Islet of Langerhans (tissue), 1 donor: Measurements from ENCODE around the gene ARHGAP10.
"Not testable (repeated sequence)": the region's sequence is repeated elsewhere in the genome, so short reads cannot be mapped to it uniquely, and the experiment has no call there.

Experiments
- FAIRE-seq: peaks from one replicate; lab custom pipeline; 2011; peaks lifted over from hg19 to GRCh38; lab: Jason Lieb, UNC

ARHGAP10 gene

DNA sequence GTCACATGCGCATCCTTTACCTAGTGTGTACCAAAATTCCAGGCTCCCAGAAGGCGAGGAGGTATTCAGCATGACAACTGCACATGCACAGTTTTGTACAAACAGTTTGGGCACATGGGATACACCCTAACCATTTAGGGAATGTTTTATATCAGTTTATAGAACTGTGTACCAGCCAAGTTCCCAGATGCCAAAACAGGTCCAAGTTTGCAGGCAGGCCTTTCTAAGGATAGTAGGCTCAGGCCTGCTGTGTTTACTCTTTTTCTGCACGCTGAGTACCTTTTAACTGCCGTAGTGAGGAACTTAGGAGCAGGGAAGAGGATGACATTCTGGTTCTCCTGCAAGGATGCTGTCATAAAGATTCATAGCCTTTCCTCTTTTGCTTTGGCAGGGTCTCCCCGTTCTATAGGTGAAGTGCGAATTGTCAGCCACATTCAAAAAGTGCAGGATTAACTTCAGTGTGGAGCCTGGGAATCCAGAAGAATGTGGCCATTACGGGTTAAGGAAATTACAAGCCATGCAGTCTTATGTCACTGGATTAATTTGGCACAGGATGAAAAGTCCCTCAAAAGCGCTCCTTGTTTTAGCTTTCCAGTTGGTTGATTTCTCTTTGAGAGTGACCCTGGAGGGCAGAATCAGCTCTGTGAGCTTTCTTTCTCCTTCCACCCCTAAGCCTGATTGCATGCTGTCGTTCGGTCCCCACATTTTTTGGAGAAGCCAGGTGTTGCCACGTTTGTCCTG lies 259.8 kb downstream of the ARHGAP10 start:
- FAIRE-seq = no peak

DNA sequence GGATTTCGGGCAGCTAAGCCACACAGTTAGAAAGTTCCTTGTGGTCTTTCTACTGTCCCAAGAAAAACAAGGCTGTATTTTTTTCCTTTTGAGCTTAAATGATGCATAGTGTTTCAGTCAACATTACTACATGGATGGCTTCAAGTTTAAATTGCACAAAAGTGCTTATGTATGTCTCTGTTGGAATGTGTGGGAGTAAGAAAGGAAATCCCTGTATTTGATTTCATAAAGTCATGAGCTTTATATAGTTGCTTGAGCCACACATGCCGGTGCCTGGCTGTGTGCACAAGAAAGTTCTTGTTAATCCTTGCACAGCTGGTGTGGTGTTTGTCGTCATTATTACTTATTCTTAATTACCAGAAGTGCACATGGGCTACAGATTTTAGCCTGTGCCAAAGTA lies 262.2 kb downstream of the ARHGAP10 start:
- no peak for FAIRE-seq

DNA sequence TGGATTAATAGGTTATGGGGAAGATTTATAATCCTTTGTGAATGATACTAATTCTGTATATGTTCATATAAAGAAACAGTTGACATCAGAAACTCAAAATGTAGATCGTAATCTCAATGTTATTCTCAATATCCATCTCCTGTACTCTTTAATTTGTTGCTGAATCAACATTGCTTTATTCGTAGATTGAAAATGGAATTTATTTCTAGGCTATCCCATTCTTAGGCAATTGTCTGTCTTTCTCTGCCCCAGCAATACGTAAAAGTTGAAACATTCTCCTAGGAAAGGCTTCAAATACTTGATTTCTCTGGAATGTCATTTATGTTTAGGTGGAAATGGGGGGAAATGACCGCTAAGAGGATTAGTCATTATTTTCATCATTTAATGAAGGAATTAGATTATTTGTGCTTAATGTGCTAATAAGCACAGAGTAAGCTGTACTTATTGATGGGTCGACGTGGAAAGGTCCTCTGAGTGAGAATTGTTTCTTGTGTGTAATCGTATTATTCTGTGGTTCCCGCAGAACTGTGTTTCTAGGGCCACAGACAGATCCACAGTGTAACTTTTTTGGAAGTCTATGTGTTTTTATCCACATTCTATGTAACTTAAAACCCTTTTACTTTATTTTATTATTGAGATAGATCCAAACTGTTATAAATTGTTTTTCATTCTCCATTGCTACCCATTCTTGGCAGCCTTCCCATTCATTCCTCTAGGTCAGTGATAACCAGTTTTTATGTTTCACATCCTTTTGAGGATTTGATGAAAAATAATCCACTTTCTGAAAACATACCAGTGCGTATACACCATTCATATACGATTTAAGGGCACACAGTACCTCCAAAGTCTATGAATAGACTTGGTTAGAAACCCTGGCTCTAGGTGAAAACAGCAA lies 262.9 kb downstream of the ARHGAP10 start:
- FAIRE-seq = peak; percentile 30

DNA sequence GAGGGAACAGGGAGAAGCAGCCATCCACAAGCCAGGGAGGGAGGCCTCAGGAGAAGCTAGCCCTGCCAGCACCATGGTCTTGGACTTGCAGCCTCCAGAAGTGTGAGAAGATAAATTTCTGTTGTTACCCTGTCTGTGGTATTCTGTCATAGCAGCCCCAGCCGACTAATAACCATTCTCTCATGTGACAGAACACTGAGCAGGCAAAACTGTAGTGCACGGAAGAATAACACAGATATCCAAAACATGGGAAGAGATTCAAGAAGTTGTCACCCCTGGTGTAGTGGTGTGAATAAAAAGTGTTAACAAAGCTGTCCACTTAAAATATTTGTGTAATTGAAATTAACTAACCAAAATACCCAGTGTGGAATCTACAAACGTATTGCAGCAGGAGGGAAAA lies 265.0 kb downstream of the ARHGAP10 start:
- no peak for FAIRE-seq

DNA sequence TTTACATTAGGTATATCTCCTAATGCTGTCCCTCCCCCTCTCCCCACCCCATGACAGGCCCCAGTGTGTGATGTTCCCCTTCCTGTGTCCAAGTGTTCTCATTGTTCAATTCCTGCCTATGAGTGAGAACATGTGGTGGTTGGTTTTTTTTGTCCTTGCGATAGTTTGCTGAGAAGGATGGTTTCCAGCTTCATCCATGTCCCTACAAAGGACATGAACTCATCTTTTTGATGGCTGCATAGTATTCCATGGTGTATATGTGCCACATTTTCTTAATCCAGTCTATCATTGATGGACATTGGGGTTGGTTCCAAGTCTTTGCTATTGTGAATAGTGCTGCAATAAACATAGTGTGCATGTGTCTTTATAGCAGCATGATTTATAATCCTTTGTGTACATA lies 268.1 kb downstream of the ARHGAP10 start:
- FAIRE-seq = not testable (repeated sequence)

DNA sequence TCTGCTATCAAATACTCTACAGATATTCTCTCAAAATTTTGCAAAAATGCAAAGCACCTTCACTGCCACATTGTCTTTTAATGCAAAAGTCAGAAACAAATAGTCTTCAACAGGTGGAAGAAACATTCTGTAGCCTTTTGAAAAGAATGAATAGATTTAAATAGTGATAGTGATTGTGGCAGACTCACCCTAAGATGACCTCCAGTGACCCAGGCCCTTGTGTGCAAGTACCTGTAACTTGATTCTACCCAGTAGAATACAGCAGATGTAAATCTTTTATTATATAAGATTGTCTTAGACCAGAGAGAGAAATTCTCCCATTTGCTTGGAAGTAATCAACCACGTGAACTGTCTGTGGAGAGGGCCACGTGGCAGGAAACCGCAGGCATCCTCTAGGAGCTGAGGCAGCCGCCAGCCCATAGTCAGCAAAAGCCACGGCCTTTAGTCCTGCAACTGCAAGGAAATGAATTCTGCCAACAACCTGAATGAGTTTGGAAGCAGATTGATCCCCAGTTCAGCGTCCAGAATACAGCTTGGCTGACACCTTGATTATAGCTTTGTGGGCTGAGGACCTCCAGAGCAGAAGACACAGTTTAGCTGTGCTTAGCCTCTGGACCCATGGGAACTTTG lies 272.5 kb downstream of the ARHGAP10 start:
- FAIRE-seq = no peak

DNA sequence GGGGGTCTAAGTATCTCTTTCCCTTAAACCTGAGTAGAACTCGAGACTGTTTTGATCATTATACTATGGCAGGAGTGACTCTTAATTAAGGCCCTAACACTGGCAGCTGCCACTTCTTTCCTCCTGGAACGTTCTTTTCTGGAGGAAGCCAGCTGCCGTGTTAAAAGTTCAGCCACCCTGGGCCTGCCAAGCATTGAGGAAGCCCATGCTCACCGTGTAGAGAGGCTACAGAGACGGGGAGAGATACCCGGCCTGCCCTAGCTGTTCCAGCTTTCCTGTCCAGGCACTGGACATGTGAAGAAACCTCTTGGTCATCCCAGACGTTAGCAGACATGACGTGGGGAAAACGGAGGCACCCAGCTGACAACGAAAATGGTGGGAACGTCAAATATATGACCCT lies 274.1 kb downstream of the ARHGAP10 start:
- no peak for FAIRE-seq

DNA sequence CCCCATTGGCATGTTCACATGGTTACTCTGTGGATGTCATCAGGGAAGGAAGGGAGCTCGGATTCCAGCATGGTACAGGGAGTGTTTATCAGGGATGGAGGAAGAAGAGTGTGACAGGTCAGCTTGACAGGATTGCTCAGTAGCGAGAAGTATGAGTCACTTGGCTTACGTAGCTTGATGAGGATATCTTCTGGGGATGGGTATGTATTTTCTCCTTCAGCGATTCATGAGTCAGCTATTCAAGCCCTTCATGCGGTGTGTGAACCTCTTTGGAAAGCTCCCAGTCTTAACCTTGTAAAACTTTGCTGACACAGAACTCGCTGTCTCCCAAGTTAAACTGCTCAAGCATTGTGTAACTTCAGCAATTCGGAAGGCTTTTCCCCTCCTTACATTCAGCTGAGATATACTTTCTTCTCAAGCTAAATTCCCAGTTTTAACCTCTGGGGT lies 275.4 kb downstream of the ARHGAP10 start:
- FAIRE-seq = no peak

DNA sequence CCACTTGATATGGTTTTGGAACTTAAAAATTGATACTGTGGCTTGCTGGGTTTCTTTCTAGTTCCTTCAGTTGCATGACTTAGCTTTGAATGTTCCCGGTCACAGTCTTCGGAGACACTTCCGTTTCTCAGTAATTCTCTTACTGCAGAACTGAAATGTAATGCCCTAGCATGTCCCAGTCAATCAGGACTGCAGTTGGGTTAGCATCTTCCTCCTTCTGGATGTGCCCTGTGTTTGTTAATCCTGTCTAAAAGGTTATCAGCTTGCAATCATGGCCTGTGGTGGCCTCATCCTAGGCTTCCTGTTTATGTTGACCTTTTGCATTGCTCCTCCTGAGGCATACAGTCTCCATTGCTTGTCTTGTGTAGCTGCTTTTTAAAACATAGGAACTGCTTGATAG lies 275.9 kb downstream of the ARHGAP10 start:
- no peak for FAIRE-seq

DNA sequence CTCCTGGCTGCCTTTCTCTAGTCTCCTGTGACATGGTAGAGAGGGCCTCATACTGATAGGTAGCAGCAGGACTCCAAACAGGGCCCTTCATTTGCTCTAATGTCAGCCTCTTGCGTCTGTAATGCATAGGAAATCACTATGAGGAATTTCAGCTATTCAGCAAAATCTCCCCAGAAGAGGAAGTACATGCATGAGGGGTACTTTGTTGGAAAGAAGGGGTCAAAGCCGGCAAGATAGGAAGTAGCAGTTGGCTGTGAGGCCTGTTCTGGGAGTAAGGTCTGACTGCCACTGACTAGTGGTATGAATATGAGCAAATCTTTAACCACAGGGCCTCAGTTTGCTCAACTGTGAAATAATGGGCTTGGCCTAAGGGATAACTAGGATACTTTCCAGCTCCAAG lies 283.2 kb downstream of the ARHGAP10 start:
- FAIRE-seq = no peak

DNA sequence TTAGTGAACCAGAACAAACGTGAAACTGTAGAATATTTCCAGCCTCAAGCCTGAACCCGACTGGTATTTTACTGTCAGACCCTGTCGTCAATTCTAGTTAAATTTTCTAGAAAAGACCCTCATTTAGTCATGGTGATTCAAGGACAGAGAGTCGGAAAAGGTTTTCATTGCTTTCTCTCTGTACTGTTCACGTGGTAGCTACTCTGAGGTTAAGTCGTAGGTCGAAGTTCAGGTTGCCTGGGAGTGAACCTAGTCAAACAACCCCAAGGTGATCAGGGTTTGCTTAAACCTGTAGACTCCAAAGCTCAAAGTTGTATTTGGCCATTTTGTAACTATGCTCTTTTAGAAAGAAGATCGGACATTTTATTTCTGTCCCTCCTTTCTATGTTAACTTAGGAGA lies 283.6 kb downstream of the ARHGAP10 start:
- no peak for FAIRE-seq

DNA sequence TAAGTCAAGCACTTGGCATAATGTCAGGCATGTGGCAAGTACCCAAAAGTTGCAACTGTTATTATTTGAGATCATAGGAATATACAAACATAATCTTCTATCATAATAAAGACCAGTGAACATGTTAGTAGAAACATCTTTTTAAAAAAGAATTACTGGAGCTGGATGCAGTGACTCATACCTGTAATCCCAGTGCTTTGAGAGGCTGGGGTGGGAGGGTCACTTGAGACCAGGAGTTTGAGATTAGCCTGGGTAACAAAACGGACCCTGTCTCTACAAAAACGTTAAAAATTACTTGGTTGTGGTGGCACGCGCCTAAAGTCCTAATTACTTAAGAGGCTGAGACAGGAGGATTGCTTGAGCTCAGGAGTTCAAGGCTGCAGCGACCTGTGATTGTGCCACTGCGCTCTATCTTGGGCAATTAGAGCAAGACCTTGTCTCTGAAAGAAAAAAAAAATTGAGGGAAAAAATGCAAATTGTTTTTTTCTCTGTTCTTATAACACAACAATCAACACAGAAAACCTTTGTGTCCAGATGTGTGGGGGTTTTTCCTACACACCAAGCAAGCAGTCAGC lies 284.3 kb downstream of the ARHGAP10 start:
- FAIRE-seq = no peak

DNA sequence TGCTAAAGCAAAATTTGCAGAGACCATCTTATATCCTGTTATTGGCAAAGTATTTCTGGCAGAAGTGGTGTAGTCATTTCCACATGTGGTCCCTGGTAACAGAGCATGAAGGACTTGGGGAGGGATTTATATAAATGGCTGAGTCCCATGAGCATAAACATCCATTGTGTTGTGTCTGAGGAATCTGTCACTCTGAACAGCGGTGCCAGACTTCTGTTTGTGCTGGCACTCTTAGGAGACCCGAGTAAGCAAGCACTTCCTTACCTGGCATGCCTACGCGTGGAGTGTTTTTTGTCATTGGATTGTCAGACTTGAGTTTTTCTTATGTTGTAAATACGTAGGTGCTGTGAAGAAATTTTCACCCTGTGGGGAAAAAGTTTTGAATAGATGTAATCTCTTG lies 285.9 kb downstream of the ARHGAP10 start:
- FAIRE-seq = no peak

DNA sequence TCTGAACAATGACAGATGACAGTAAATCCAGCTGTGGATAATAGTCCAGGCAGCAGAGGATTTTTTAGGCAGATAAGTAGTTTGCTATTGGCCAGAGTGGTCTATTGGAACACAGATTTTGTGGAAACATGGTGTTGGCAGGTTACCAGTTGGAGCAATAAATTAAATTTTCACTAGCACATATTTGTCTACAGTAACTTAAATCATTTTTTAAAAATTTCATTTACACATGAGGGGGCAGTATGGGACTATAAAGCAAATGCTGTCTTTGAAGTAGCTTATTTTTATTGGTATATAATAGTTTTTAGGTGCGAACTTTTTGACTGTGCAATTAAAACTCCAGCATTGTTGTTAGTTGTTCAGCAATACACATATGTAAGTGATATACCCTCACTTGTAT lies 289.8 kb downstream of the ARHGAP10 start:
- FAIRE-seq = no peak

DNA sequence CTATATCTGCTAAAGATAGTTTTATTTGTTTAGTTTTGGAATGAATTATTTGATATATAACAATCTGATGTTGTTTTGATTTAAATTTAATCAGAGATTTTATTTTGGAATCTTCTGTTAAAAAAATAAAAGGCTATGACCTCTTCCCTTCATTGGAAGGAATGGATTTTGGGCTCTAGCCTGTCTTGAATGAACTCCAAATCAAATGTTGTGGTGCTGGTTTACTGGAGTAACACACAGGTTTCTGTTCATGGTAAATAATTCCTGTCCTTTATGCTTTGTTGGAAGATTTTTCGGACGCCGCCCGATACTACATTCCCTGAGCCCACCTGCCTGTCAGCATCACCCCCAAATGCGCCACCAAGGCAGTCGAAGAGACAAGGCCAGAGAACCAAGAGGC lies 291.1 kb downstream of the ARHGAP10 start:
- no peak for FAIRE-seq

DNA sequence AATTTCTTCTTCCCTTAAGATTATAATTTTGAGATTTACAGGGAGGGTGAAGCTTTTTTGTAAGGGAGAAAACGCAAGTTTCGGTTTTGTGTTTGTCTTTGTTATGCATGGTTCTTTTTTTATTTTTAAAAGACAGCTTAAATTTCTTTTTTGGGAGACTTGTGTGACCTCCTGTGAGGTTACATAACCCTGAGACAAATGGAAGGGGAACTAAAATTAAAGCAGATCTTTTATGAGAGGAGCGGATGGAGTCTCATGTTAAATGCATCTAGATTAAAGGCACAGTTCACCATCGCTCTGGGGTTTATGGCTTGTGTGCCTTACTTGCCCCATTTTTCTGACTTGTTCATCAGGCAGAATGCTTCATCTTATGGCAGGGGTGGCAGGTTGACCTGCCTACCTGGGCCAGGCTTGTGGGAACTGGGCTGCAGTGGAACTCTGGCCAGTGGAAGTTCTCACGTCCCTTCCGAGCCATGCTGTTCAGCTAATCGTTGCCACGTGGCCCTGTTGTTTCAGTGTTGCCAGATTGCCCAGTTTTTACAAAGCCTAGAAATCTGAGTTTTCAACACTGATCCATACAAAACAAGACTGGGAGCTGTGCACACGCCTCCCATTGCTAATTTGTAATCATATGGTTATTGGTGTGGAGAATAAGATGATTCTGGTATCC lies 291.8 kb downstream of the ARHGAP10 start:
- no peak for FAIRE-seq

DNA sequence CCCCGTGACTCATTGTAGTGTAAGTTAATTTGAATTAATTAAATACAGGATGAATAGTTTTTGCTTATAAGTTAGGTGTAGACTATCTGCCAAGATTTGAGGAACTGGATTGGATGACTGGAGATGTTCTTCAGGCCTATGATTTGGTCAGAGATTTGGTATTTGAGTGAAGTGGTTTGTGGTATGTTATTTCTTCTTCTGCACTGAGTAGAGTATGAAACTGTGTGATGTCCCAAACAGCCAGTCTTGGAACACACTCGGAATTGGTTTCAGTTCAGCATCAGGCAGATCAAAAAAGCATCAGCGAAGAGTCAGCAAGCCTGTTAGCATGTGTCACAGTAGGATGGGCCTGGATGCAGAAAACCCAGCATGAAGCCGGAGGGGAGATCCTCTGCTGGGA lies 294.1 kb downstream of the ARHGAP10 start:
- no peak for FAIRE-seq

DNA sequence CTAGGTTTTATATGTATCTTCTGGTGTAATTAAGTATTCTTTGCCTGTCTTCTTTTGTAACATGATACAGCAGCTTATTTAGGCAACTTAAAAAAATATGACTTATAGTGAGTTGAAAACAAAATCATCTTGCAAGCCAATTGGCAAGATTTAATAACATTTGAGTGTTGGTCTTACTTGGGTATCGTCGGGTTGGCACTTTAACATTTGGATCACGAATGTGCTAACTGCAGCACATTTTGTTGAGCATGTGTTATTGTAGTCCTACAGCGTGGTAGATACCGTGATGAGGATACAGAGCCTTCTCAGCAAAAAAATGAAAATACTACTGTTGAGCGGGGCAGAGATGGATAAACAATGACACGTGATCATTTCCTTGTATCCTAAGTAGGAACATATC lies 295.3 kb downstream of the ARHGAP10 start:
- FAIRE-seq = no peak

DNA sequence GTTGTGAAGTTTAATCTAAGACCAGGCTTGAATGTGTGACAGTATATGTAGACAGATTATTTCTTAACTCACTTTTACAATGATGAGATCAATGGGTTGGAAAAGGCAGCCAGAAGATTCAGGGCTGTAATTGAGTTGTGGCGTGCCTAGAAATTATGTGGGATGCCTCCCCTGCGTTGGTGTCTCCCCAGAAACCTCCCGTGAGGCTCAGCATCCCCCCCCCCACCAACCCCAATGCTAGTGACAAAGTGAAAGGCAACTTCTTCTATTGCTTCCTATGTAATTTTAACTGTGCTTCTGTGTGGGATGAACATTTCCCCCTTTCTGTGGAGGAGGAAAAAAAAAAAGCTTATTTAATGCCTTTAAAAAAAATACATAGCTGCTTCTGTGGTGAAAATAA lies 297.9 kb downstream of the ARHGAP10 start:
- no peak for FAIRE-seq

DNA sequence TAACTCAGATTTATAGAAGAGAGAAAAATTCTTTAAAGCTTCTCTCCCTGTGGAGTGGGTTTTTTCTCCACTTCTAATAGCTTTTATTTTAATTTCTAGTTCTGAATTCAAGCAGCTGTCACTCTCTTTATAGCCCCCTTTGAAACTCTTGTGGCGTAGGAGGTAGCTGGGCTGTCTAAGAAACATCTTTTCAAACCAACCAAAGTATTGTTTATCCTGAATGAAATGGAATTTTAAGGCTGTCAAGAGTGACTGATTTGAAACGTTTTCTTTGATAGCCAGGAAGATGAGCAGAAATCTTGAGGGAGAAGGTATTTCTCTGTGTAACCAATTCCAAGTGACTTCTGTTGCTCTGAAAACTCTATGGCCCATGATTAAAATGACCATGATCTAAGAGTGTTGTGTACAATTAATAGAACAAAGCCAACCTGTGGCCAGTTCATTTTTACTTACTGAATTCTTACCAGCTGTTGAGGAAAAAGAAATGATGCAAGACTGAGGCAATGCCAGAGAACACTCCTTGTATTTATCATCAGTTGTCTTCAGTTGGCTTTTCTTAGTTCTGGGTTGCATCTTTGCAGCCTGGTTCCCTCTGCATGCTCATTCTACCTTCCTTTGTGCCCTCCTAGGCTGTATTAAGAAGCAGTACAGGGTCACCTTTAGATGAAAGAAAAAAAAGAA lies 298.4 kb downstream of the ARHGAP10 start:
- no peak for FAIRE-seq

DNA sequence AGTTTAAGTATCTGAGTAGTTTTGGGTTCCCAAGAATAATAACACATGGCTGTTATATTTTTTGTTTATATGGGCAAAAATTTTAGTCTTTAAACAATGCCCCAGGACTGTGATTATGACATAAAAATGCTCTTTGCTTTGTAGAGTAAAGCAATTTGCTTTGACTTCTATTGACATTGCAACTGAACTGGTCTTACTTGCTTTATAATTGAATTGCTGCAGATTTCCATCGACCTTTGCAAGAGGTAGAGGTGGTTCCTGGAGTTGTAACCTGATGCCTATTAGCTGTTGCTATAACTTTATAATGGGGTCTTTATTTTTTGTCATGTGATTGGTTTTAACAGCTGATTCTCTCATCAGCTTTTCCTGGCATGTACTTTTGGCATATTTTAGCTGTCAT lies 302.9 kb downstream of the ARHGAP10 start:
- FAIRE-seq = no peak
